Gastroesophageal sphincter (tissue), 3 donors: Measurements from ENCODE around the gene CSGALNACT2.

Source experiments
- CTCF ChIP-seq, 4 experiments: fragments of 200-600 bp in 2 of 4; fragments of 450-650 bp in 2 of 4; sonication (generic) in 1 of 4; IDR thresholded peaks; one replicate each; pipeline ENCODE4 v1.5.1; 2017 to 2019; ENCODE audit warnings: antibody characterized with exemption in 4 of 4, mild to moderate bottlenecking in 2 of 4, moderate library complexity in 2 of 4
- POLR2AphosphoS5 ChIP-seq: sonication (generic); formaldehyde crosslinking; IDR thresholded peaks from one replicate; pipeline ENCODE4 v1.6.1; 2017; ENCODE audit warnings: antibody characterized with exemption

DNA sequence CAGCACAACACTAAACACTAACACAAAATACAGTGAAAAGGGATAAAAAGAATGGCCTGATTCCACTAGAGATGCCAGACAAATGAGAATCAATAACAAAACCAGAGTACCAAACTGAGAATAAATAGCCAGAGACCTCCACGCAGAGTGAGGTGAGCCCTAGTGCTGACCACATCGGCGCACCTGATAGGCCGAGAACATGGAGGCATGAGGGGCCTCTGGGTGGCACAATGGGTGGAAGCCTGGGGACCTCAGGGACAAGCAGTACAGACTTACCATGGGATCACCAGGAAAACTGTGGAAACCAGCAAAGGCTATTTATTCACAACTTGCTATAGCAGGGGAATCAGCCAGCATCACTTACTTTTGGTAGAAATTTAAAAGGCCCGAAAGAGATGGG, 1.8 kb upstream of the CSGALNACT2 start:
- TF ChIP-seq POLR2AphosphoS5 = no peak
- TF ChIP-seq CTCF (IDR thresholded peaks at IDR 0.05) = no peak
